Measurements from ENCODE around the gene PIKFYVE. TPM values are rescaled to one million over a fixed set of nuclear protein-coding genes. Genes with fewer than 3 reads are reported as not detected.
"Not testable (repeated sequence)": the region's sequence is repeated elsewhere in the genome, so short reads cannot be mapped to it uniquely, and the experiment has no call there.

The PIKFYVE gene
- total and polyA plus RNA-seq, 9 donors, result 6.9 to 29.8 (median 21.9) TPM

GRCh38 chr2:208370881-208371633 is 105.0 kb downstream of the PIKFYVE start:
- no peaks in the 10 kb centered on the region for H3K9me3 ChIP-seq
- no peak for DNase-seq
- H3K27ac ChIP-seq, result no peak overlapping the region
- no peaks in the 10 kb centered on the region for H3K27me3 ChIP-seq
- intact Hi-C loops (cut with DNase I), result no loop called here
- no peaks in the 10 kb centered on the region for H3K36me3 ChIP-seq
- TF ChIP-seq EP300 (IDR thresholded peaks at IDR 0.05), result no peak
- no peak for TF ChIP-seq POLR2A (IDR thresholded peaks at IDR 0.05)
- no peak for TF ChIP-seq CTCF (IDR thresholded peaks at IDR 0.05)
- H3K4me3 ChIP-seq, result no peak overlapping the region
- no peaks in the 10 kb centered on the region for H3K4me1 ChIP-seq (ENCODE audit: insufficient read depth)
- WGBS, 3 donors, result 57 to 78% (median 61%) methylated on average over 8 of the region's 8 CpGs

GRCh38 chr2:208371634-208371935 is 105.5 kb downstream of the PIKFYVE start:
- no peaks in the 10 kb centered on the region for H3K36me3 ChIP-seq
- WGBS, 3 donors, result 36 to 54% (median 46%) methylated on average over 1 of the region's 1 CpG
- intact Hi-C loops (cut with DNase I), result no loop called here

GRCh38 chr2:208373460-208374089 is 107.5 kb downstream of the PIKFYVE start:
- WGBS, 3 donors, result 47 to 48% (median 47%) methylated on average over 2 of the region's 2 CpGs
- H3K4me1 ChIP-seq (ENCODE audit: insufficient read depth), result no peaks in the 10 kb centered on the region
- H3K27me3 ChIP-seq, result no peaks in the 10 kb centered on the region
- H3K9me3 ChIP-seq, result no peaks in the 10 kb centered on the region
- H3K36me3 ChIP-seq, result no peaks in the 10 kb centered on the region
- no peak for TF ChIP-seq POLR2A (IDR thresholded peaks at IDR 0.05)
- TF ChIP-seq EP300 (IDR thresholded peaks at IDR 0.05), result no peak
- peak; percentile 43 to 69 (median 64) for TF ChIP-seq CTCF (IDR thresholded peaks at IDR 0.05)
- H3K27ac ChIP-seq, result no peak overlapping the region
- H3K4me3 ChIP-seq, result no peak overlapping the region
- intact Hi-C loops (cut with DNase I), result no loop called here
- DNase-seq, result peak in 2 of 5 donors; percentile 23 to 39

More at GRCh38 chr2:208371634-208371935, 105.5 kb downstream of the PIKFYVE start:
- no peak for DNase-seq
- H3K9me3 ChIP-seq, result no peaks in the 10 kb centered on the region
- no peak overlapping the region for H3K4me3 ChIP-seq
- no peaks in the 10 kb centered on the region for H3K27me3 ChIP-seq
- H3K4me1 ChIP-seq (ENCODE audit: insufficient read depth), result no peaks in the 10 kb centered on the region
- no peak overlapping the region for H3K27ac ChIP-seq
- TF ChIP-seq POLR2A (IDR thresholded peaks at IDR 0.05), result no peak
- no peak for TF ChIP-seq EP300 (IDR thresholded peaks at IDR 0.05)
- TF ChIP-seq CTCF (IDR thresholded peaks at IDR 0.05), result no peak

GRCh38 chr2:208375491-208376068 is 109.5 kb downstream of the PIKFYVE start:
- Histone ChIP-seq H3K27ac (no peak overlapping the region), H3K27me3 (no peaks in the 10 kb centered on the region), H3K4me3 (no peak overlapping the region), H3K4me1 (ENCODE audit: insufficient read depth) (no peaks in the 10 kb centered on the region), H3K36me3 (no peaks in the 10 kb centered on the region), H3K9me3 (no peaks in the 10 kb centered on the region)
- 81 to 88% (median 83%) methylated on average over 1 of the region's 1 CpG for WGBS, 3 donors
- DNase-seq, result no peak
- no peak for TF ChIP-seq CTCF (IDR thresholded peaks at IDR 0.05)
- TF ChIP-seq POLR2A (IDR thresholded peaks at IDR 0.05), result no peak
- TF ChIP-seq EP300 (IDR thresholded peaks at IDR 0.05), result no peak
- intact Hi-C loops (cut with DNase I), result no loop called here

- H3K36me3 ChIP-seq; H3K4me3 ChIP-seq; H3K27me3 ChIP-seq; H3K4me1 ChIP-seq (ENCODE audit: insufficient read depth); H3K9me3 ChIP-seq; intact Hi-C loops (cut with DNase I); H3K27ac ChIP-seq; DNase-seq: not testable (repeated sequence)
- 86 to 91% (median 88%) methylated on average over 15 to 36 of the region's 40 CpGs for WGBS, 3 donors
These were observed 111.3 kb downstream of the PIKFYVE start for GRCh38 chr2:208377344-208377860.

Data from ovary (tissue), 9 donors.